Activated CD8-positive, alpha-beta memory T cell treated with anti-CD3 and anti-CD28 coated beads, Interleukin-2, amount 50 U/mL, for 24 hours (primary cell): ENCODE data around the gene MCF2L.

ENCODE experiments used
- DNase-seq: peaks from one replicate; pipeline ENCODE4 v3.0.0-alpha.2; 2020; ENCODE audit errors: extremely low read depth

The MCF2L gene

GRCh38 chr13:112979406-112979902, 10.4 kb downstream of the MCF2L start:
- DNase-seq: no peak

- no peak for DNase-seq
These were observed 11.4 kb downstream of the MCF2L start for GRCh38 chr13:112980434-112980833.

GRCh38 chr13:112981451-112981850, 12.4 kb downstream of the MCF2L start:
- DNase-seq: no peak

GRCh38 chr13:112982281-112983041, 13.4 kb downstream of the MCF2L start:
- no peak for DNase-seq

- DNase-seq: no peak
These were observed 14.0 kb downstream of the MCF2L start for GRCh38 chr13:112983042-112983305.

- no peak for DNase-seq
These were observed 14.6 kb downstream of the MCF2L start for GRCh38 chr13:112983428-112984196.

- DNase-seq: no peak
These were observed 15.5 kb downstream of the MCF2L start for GRCh38 chr13:112984501-112984900.

GRCh38 chr13:112984954-112985802, 16.2 kb downstream of the MCF2L start:
- no peak for DNase-seq

- no peak for DNase-seq
These were observed 16.9 kb downstream of the MCF2L start for GRCh38 chr13:112985803-112986408.

- no peak for DNase-seq
These were observed 17.5 kb downstream of the MCF2L start for GRCh38 chr13:112986470-112986869.

- no peak for DNase-seq
These were observed 18.1 kb downstream of the MCF2L start for GRCh38 chr13:112986946-112987681.

GRCh38 chr13:112987682-112988024, 18.6 kb downstream of the MCF2L start:
- no peak for DNase-seq

- no peak for DNase-seq
These were observed 21.8 kb downstream of the MCF2L start for GRCh38 chr13:112990783-112991182.

GRCh38 chr13:112991609-112992008, 22.6 kb downstream of the MCF2L start:
- DNase-seq: no peak

- no peak for DNase-seq
These were observed 24.1 kb downstream of the MCF2L start for GRCh38 chr13:112992931-112993680.

- no peak for DNase-seq
These were observed 25.2 kb downstream of the MCF2L start for GRCh38 chr13:112994084-112994780.

GRCh38 chr13:112994781-112995355, 25.9 kb downstream of the MCF2L start:
- DNase-seq: no peak

- DNase-seq: no peak
These were observed 26.6 kb downstream of the MCF2L start for GRCh38 chr13:112995395-112996191.

- DNase-seq: no peak
These were observed 27.7 kb downstream of the MCF2L start for GRCh38 chr13:112996671-112997091.
